Coronary artery (tissue), 2 donors: Measurements from ENCODE around the gene DPM1.

Source experiments
- DNase-seq: peaks from one replicate; pipeline ENCODE4 v3.0.0-alpha.2; 2017; ENCODE audit warnings: low spot score
- H3K27ac ChIP-seq, 2 donors: fragments of 200-600 bp; sonication (generic); one replicate each; pipeline ENCODE4 v1.5.1; 2016 to 2019
- H3K4me3 ChIP-seq: fragments of 200-600 bp; sonication (generic); 2 replicates; pipeline ENCODE4 v1.5.1; 2016; ENCODE audit warnings: mild to moderate bottlenecking, moderate library complexity
- TF ChIP-seq, protein P1 (sequence below): fragments of 200-600 bp; sonication (generic); IDR thresholded peaks from one replicate; pipeline ENCODE4 v1.5.1; 2019; ENCODE audit warnings: antibody characterized with exemption

Gene DPM1

DNA sequence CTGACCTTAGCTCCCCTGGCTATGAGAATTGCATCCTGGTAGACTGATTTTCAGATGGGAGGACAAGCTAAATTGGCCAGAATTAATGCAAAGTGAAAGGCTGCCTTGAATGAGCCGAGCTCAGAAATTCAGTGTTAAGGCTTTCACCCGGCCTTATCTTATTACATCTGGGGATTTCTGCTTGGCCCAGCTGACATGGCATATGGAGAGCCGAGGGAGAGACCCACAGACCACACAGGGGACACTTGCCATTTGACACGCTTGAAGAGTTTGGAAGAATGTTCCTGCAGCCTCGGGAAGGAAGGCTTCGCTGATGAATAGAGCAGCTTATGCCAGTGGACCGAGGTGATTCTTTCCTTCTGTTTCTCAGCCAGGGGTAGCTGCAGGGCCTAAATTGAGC is 9.3 kb upstream of the DPM1 start:
- no peak overlapping the region for H3K4me3 ChIP-seq
- no peak overlapping the region for H3K27ac ChIP-seq
- TF ChIP-seq, protein P1, sequence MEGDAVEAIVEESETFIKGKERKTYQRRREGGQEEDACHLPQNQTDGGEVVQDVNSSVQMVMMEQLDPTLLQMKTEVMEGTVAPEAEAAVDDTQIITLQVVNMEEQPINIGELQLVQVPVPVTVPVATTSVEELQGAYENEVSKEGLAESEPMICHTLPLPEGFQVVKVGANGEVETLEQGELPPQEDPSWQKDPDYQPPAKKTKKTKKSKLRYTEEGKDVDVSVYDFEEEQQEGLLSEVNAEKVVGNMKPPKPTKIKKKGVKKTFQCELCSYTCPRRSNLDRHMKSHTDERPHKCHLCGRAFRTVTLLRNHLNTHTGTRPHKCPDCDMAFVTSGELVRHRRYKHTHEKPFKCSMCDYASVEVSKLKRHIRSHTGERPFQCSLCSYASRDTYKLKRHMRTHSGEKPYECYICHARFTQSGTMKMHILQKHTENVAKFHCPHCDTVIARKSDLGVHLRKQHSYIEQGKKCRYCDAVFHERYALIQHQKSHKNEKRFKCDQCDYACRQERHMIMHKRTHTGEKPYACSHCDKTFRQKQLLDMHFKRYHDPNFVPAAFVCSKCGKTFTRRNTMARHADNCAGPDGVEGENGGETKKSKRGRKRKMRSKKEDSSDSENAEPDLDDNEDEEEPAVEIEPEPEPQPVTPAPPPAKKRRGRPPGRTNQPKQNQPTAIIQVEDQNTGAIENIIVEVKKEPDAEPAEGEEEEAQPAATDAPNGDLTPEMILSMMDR = no peak
- DNase-seq = no peak

DNA sequence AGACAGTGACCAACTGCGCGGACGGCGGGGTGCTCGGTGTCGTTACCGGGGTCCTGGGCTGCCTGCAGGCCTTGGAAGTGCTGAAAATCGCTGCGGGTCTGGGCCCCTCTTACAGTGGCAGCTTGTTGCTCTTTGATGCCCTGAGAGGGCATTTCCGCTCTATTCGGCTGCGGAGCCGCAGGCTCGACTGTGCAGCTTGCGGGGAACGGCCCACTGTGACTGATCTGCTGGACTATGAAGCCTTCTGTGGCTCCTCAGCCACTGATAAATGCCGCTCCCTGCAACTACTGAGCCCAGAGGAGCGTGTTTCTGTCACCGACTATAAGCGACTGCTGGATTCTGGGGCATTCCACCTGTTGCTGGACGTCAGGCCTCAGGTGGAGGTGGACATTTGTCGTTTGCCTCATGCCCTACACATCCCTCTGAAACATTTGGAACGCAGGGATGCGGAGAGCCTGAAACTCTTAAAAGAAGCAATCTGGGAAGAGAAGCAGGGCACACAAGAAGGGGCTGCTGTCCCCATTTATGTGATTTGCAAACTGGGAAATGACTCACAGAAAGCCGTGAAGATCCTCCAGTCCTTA is 1.3 kb upstream of the DPM1 start:
- peak overlapping the region; percentile 90 for H3K4me3 ChIP-seq
- H3K27ac ChIP-seq = peak overlapping the region in 1 of 2 donors; percentile 90
- TF ChIP-seq, protein P1 = no peak
- no peak for DNase-seq

DNA sequence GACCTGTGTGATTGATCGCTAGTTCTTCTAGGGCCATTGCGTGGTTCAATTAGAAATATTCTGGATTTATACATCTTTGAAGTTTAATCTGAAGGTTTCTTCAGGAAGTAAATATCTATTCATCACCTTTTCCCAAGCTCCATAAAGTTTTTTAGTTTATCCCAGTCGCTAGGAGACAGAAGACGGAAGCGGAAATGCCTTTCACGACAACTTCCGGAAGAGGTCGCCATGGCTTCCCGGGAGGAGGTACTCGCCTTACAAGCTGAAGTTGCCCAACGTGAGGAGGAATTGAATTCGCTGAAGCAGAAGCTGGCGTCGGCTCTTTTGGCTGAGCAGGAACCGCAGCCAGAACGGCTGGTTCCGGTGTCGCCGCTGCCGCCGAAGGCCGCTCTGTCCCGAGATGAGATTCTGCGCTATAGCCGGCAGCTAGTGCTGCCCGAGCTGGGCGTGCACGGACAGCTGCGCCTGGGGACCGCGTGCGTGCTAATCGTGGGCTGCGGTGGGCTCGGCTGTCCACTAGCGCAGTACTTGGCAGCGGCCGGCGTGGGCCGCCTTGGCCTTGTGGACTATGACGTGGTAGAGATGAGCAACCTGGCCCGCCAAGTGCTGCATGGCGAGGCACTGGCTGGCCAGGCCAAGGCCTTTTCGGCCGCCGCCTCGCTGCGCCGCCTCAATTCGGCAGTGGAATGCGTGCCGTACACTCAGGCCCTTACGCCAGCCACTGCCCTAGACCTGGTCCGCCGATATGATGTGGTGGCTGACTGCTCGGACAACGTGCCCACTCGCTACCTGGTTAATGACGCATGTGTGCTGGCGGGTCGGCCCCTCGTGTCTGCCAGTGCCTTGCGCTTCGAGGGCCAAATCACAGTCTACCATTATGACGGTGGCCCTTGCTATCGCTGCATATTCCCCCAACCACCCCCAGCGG is 547 bp upstream of the DPM1 start, which contains the start of gene MOCS3:
Gene MOCS3 (plus strand): TSS at position 204 of the 928 bp plus-strand sequence. CDS start 25 bp downstream, at position 229.
- peak within 1 kb of the TSS; percentile 84 to 90 for H3K27ac ChIP-seq
- DNase-seq = peak; percentile 92
- TF ChIP-seq, protein P1 = no peak
- H3K4me3 ChIP-seq = peak within 1 kb of the TSS; percentile 90

DNA sequence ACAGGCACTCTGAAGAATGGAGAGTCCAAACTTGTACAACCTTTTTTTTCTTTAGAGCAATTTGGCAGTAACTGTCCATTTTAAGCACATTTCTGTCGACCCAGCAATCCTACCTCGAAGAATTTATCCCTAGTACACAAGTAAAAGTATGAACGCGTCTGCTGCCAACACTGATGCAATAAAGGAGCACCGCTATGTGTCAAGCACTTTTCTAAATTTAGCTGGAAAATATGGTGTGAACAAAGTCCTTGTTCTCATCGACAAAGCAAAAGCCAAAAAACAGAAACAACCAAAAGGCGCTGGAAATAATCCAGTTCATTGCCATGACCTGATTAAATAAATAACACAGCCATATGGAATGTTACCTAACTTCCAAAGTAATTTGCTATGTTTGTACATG is 1.1 kb downstream of the DPM1 start:
- peak overlapping the region; percentile 90 for H3K4me3 ChIP-seq
- TF ChIP-seq, protein P1 = no peak
- no peak for DNase-seq
- H3K27ac ChIP-seq = peak overlapping the region; percentile 84 to 90

DNA sequence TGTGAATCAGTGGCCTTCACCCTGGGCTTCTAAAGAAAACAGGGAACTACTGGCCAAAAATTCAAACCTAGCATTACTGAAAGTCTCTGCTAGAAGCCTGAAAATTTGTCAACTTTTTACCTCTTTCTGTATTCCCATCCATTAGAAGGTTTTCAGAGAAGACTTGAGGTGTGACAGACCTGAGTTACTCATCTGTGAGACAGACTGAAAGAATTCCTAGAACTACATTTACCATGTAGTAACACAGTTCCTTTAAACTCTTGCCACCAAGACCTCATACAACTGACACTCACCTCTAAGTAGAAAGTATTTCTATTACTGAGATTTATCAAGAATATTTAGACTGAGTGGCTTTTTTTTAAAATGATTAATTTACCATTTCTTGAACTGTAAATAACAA is 4.5 kb downstream of the DPM1 start:
- H3K4me3 ChIP-seq = no peak overlapping the region
- TF ChIP-seq, protein P1 = no peak
- no peak for DNase-seq
- no peak overlapping the region for H3K27ac ChIP-seq

DNA sequence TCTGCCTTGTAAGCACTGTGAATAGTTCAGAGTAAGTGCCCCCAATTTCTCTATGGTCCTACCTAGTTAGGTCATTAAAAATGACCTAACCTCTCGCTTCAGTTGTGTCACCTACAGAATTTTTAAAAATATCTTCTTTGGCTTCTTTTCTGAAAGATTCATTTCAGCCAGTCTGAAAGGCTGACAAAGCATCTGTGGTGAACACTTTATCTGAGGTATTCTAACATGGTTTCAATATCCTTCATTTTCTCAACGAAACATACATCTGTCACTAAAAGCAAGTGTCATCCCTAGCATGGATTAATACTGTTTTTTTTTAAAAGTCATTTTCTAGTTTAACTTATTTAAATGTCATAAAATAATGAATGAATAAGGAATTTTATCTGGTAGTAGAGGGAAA is 5.1 kb downstream of the DPM1 start:
- TF ChIP-seq, protein P1 = no peak
- Histone ChIP-seq H3K27ac (no peak overlapping the region), H3K4me3 (no peak overlapping the region)
- DNase-seq = no peak
